Neutrophil (primary cell): ENCODE data around the gene ACP1.

Source experiments
- H3K27ac ChIP-seq: fragments of 200-600 bp; sonication (generic); 2 replicates; pipeline ENCODE4 v1.5.1; 2016; ENCODE audit warnings: mild to moderate bottlenecking, moderate library complexity
- H3K27me3 ChIP-seq: fragments of 200-600 bp; sonication (generic); 2 replicates; pipeline ENCODE4 v1.6.0; 2016; ENCODE audit warnings: mild to moderate bottlenecking
- H3K36me3 ChIP-seq: fragments of 200-600 bp; sonication (generic); 2 replicates; pipeline ENCODE4 v1.5.1; 2017
- H3K4me1 ChIP-seq, 2 experiments: fragments of 200-600 bp in 1 of 2; sonication (generic) in 1 of 2; 1 replicate in 1 of 2; 2 replicates in 1 of 2; pipeline versions ENCODE4 v1.5.1 to v1.6.1; 2013 to 2016; ENCODE audit warnings: low read depth in 1 of 2, low read length in 1 of 2, mild to moderate bottlenecking in 1 of 2, moderate library complexity in 1 of 2; ENCODE audit not compliant: control insufficient read depth in 1 of 2, insufficient read depth in 1 of 2
- H3K4me3 ChIP-seq, 2 experiments: fragments of 200-600 bp in 1 of 2; sonication (generic) in 1 of 2; 1 replicate in 1 of 2; 2 replicates in 1 of 2; pipeline ENCODE4 v1.5.1; 2013 to 2016; ENCODE audit warnings: low read depth in 1 of 2, low read length in 1 of 2, mild to moderate bottlenecking in 1 of 2, moderate library complexity in 1 of 2
- H3K9me3 ChIP-seq: fragments of 200-600 bp; sonication (generic); 2 replicates; pipeline ENCODE4 v1.5.1; 2016
- CTCF ChIP-seq: fragments of 200-600 bp; sonication (generic); IDR thresholded peaks from 2 replicates; pipeline ENCODE4 v1.5.1; 2016; ENCODE audit warnings: antibody characterized with exemption

Gene ACP1

GRCh38 chr2:264493-265468 is at the start of gene ACP1:
Gene ACP1 (plus strand): TSS chr2:264947. CDS start chr2:264965, 18 bp downstream.
- H3K27me3 ChIP-seq: peaks cover 14% of the 10 kb centered on the region
- H3K4me1 ChIP-seq: peaks cover 18 to 19% of the 10 kb centered on the region in 2 experiments
- no peaks in the 10 kb centered on the region for H3K36me3 ChIP-seq
- H3K27ac ChIP-seq: peak within 1 kb of the TSS; percentile 68
- TF ChIP-seq CTCF: peak; percentile 26
- peak within 1 kb of the TSS; percentile 74 to 91 for H3K4me3 ChIP-seq
- no peaks in the 10 kb centered on the region for H3K9me3 ChIP-seq

GRCh38 chr2:216068-216467 is 48.7 kb upstream of the ACP1 start:
- no peak for TF ChIP-seq CTCF
- H3K36me3 ChIP-seq: no peaks in the 10 kb centered on the region
- no peaks in the 10 kb centered on the region for H3K9me3 ChIP-seq
- H3K27ac ChIP-seq: no peak overlapping the region
- no peak overlapping the region for H3K4me3 ChIP-seq
- H3K4me1 ChIP-seq: no peaks in the 10 kb centered on the region
- no peaks in the 10 kb centered on the region for H3K27me3 ChIP-seq

- Histone ChIP-seq H3K36me3 (peaks cover 8% of the 10 kb centered on the region), H3K27ac (no peak overlapping the region), H3K4me3 (no peak overlapping the region), H3K27me3 (no peaks in the 10 kb centered on the region), H3K4me1 (no peaks in the 10 kb centered on the region), H3K9me3 (peaks cover 4% of the 10 kb centered on the region)
- TF ChIP-seq CTCF: no peak
These were observed 41.3 kb upstream of the ACP1 start for GRCh38 chr2:223451-223850.

- TF ChIP-seq CTCF: no peak
- H3K9me3 ChIP-seq: peaks cover 4% of the 10 kb centered on the region
These were observed 40.6 kb upstream of the ACP1 start for GRCh38 chr2:223971-224760.

GRCh38 chr2:228115-228514 is 36.6 kb upstream of the ACP1 start:
- Histone ChIP-seq H3K4me1 (no peaks in the 10 kb centered on the region), H3K36me3 (peaks cover 24% of the 10 kb centered on the region), H3K4me3 (no peak overlapping the region), H3K27me3 (no peaks in the 10 kb centered on the region), H3K9me3 (peaks cover 4% of the 10 kb centered on the region), H3K27ac (no peak overlapping the region)
- TF ChIP-seq CTCF: no peak

More at GRCh38 chr2:223971-224760, 40.6 kb upstream of the ACP1 start:
- Histone ChIP-seq H3K4me3 (no peak overlapping the region), H3K4me1 (no peaks in the 10 kb centered on the region), H3K27ac (no peak overlapping the region), H3K36me3 (peaks cover 13% of the 10 kb centered on the region), H3K27me3 (no peaks in the 10 kb centered on the region)
